ENCODE measurements around the gene EBLN1. TPM values are rescaled to one million over a fixed set of nuclear protein-coding genes. Genes with fewer than 3 reads are reported as not detected.
A peak's percentile ranks its signal among the peaks of the same experiment; 100 is the strongest.

The EBLN1 gene
- total and polyA plus RNA-seq, 2 of the 13 experiments (the other 11 are each of a cell fraction or from before 2014, with no cell fraction given), result not detected

DNA sequence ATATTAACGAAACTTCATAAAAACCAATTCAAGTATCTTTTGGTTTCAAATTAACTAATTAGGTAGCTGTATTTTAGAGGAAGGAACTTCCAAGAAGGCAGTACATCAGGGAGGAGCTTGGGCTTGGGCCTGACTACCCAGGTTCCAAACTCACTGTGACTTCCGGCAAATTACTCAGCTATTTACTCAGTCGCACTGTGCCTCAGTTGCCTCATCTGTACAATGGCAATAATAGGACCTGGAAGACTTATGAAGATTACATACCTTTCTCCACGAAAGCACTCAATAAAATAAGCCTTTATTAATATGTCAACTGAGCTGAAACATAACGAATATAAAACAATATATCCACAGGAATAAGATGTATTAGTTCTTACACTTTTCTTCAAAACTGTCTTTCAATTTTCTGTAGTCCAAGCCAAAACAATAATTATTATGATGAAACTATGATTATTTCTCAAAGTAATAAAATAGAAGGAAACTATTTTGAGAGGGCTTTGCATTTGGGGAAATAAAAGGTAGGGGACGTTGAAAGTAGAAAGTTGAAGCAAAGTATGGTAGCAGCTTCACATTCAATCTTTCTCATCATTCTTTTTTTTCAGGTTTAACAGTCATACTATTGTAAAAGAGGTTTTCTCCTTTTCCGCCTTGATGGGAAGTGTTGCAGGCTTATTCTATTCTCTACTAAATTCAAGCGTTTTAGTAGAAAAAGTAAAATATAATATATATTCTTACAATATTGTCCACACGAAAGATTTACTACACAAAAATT lies 10.5 kb upstream of the EBLN1 start:
- H3K9me3 ChIP-seq (ENCODE audit: low read length), result no peaks in the 10 kb centered on the region
- peak overlapping the region; percentile 82 for H3K27ac ChIP-seq (ENCODE audit: extremely low read length, insufficient read depth, low read length)
- FAIRE-seq, result no peak
- intact Hi-C loops (cut with micrococcal nuclease; ENCODE audit: unreplicated experiment) (loop anchor here (2.0 to 10.0 kb wide), 2 partner anchors 226 to 306 kb away; partner anchors contain the start of gene DNAJC1), in situ Hi-C loops (cut with HindIII; ENCODE audit: extremely low pct_ligation_motif_present, low pct_unique_long_range_greater_than_20kb) (no loop called here)
- H3K36me3 ChIP-seq (replicated peaks in 1 of 2; ENCODE audit: control insufficient read depth in 1 of 2, insufficient read depth in 2 of 2, low read length in 2 of 2), result no peaks in the 10 kb centered on the region
- WGBS (ENCODE audit: low lambda C conversion rate), result 41% methylated on average over 9 of the region's 9 CpGs
- H3K79me2 ChIP-seq (ENCODE audit: insufficient read depth, low read length), result no peaks in the 10 kb centered on the region
- H3K4me3 ChIP-seq (replicated peaks in 1 of 3; ENCODE audit: insufficient read depth in 1 of 3, low read depth in 2 of 3, low read length in 3 of 3), result peak overlapping the region; percentile 81 to 91 (median 81)
- no peak for DNase-seq (ENCODE audit: low spot score)
- H4K20me1 ChIP-seq (ENCODE audit: insufficient read depth, low read length), result no peaks in the 10 kb centered on the region
- peaks cover 0 to 14% of the 10 kb centered on the region in 2 experiments; a peak in 2 of 5 replicates for H3K27me3 ChIP-seq (ENCODE audit: control insufficient read depth in 1 of 2, insufficient read depth in 2 of 2, low read length in 2 of 2)
- peaks cover 5% of the 10 kb centered on the region; the same call in 1 of the 2 replicates for H3K4me1 ChIP-seq (ENCODE audit: insufficient read depth, low read length)
- no TSS peak for BruUV-seq (replicated peaks)
- CTCF ChIA-PET (ENCODE audit: low intra/inter-chr PET ratio, low total read pairs), result no interaction called here
- peak overlapping the region; percentile 64 for H2AFZ ChIP-seq (ENCODE audit: low read length)
- ATAC-seq, result no peak
- TF ChIP-seq CBX2 (IDR thresholded peaks at IDR 0.05; ENCODE audit: low read depth, low read length) (peak; percentile 97), CBX2 (CRISPR knock-in tag; IDR thresholded peaks at IDR 0.05; ENCODE audit: low read depth) (no peak), HMGXB4 (CRISPR knock-in tag; IDR thresholded peaks at IDR 0.05; ENCODE audit: borderline replicate concordance in 1 of 2, low read depth in 1 of 2) (no peak), RNF2 (conservative IDR thresholded peaks at IDR 0.05; ENCODE audit: low read depth) (0 out of 2 replicates have a peak, but pooled peaks have one; percentile 35)
- H3K4me2 ChIP-seq (ENCODE audit: low read depth, low read length), result peak overlapping the region; percentile 78
- peak overlapping the region; percentile 77 for H3K9ac ChIP-seq (ENCODE audit: insufficient read depth, low read depth, low read length)
- POLR2A ChIA-PET, result interaction anchor here (1.3 to 2.2 kb wide), 2 partner anchors 88 to 112 kb away, joined by 3 to 32 read pairs; partner anchors contain the start of gene COMMD3

DNA sequence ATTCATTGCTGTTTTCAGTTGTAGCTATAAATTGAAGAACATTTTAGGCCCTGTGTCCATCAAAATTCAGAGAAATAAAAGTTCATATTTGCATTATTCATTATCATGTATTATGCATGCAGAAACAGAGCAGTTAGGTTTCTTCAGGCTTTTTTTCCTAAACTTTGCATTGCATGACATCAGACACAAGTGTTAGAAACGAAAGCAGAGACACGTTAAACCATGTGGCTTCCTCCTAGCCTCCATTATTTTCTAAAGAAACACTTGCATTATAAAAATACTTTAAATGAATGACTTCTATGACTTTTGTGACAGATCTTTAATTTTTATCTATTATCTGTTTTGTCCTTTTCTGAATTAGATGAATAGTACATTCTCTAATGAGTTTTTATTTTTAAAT lies 8.8 kb upstream of the EBLN1 start:
- Histone ChIP-seq H4K20me1 (ENCODE audit: insufficient read depth, low read length) (no peaks in the 10 kb centered on the region), H3K4me1 (ENCODE audit: insufficient read depth, low read length) (peaks cover 5% of the 10 kb centered on the region; the same call in 1 of the 2 replicates), H3K9me3 (ENCODE audit: low read length) (no peaks in the 10 kb centered on the region), H3K36me3 (replicated peaks in 1 of 2; ENCODE audit: control insufficient read depth in 1 of 2, insufficient read depth in 2 of 2, low read length in 2 of 2) (no peaks in the 10 kb centered on the region), H3K4me3 (replicated peaks in 1 of 3; ENCODE audit: insufficient read depth in 1 of 3, low read depth in 2 of 3, low read length in 3 of 3) (no peak overlapping the region), H2AFZ (ENCODE audit: low read length) (no peak overlapping the region), H3K27me3 (ENCODE audit: control insufficient read depth in 1 of 2, insufficient read depth in 2 of 2, low read length in 2 of 2) (peaks cover 0 to 14% of the 10 kb centered on the region in 2 experiments; a peak in 2 of 5 replicates), H3K9ac (ENCODE audit: insufficient read depth, low read depth, low read length) (no peak overlapping the region), H3K4me2 (ENCODE audit: low read depth, low read length) (no peak overlapping the region), H3K27ac (ENCODE audit: extremely low read length, insufficient read depth, low read length) (no peak overlapping the region), H3K79me2 (ENCODE audit: insufficient read depth, low read length) (no peaks in the 10 kb centered on the region)
- DNase-seq (ENCODE audit: low spot score), result no peak
- in situ Hi-C loops (cut with HindIII; ENCODE audit: extremely low pct_ligation_motif_present, low pct_unique_long_range_greater_than_20kb), result no loop called here
- BruUV-seq (replicated peaks), result no TSS peak
- intact Hi-C loops (cut with micrococcal nuclease; ENCODE audit: unreplicated experiment), result loop anchor here (10.0 kb wide), 1 partner anchor 308 kb away; no protein-coding TSS in a partner anchor
- ATAC-seq, result no peak
- 32% methylated on average over 2 of the region's 2 CpGs for WGBS (ENCODE audit: low lambda C conversion rate)
- TF ChIP-seq KLF15 (CRISPR knock-in tag; IDR thresholded peaks at IDR 0.05; ENCODE audit: borderline replicate concordance) (no peak), HMG20B (CRISPR knock-in tag; conservative IDR thresholded peaks at IDR 0.05) (no peak)
- POLR2A ChIA-PET, result no interaction called here
- CTCF ChIA-PET (ENCODE audit: low intra/inter-chr PET ratio, low total read pairs), result no interaction called here
- no peak for FAIRE-seq
